Measurements from ENCODE around the gene MCF2L2. TPM values are rescaled to one million over a fixed set of nuclear protein-coding genes. Genes with fewer than 3 reads are reported as not detected.
"Not testable (repeated sequence)": the region's sequence is repeated elsewhere in the genome, so short reads cannot be mapped to it uniquely, and the experiment has no call there.

Gene MCF2L2
- polyA plus RNA-seq, 1 experiment = not detected

GRCh38 chr3:183443395-183444385, 15.3 kb upstream of the MCF2L2 start:
- DNase-seq (ENCODE audit: low read depth, low spot score) = no peak
- ChIA-PET CTCF (interaction anchor here (0.6 kb wide), 1 partner anchor 314 kb away, joined by 3 read pairs; no protein-coding TSS in a partner anchor), POLR2A (no interaction called here)
- Histone ChIP-seq H3K4me3 (ENCODE audit: low read depth, low read length) (no peak overlapping the region), H3K27ac (ENCODE audit: low read depth, low read length) (no peak overlapping the region), H3K27me3 (ENCODE audit: control insufficient read depth, insufficient read depth, low read length) (peaks cover 3% of the 10 kb centered on the region), H3K9me3 (ENCODE audit: control insufficient read depth, insufficient read depth, low read length) (peaks cover 2% of the 10 kb centered on the region)
- TF ChIP-seq CTCF (IDR thresholded peaks at IDR 0.05; ENCODE audit: low read depth, low read length) = no peak

GRCh38 chr3:183442994-183443393, 14.6 kb upstream of the MCF2L2 start:
- ChIA-PET POLR2A (no interaction called here), CTCF (interaction anchor here (0.6 kb wide), 1 partner anchor 315 kb away, joined by 3 read pairs; no protein-coding TSS in a partner anchor)
- Histone ChIP-seq H3K9me3 (ENCODE audit: control insufficient read depth, insufficient read depth, low read length) (peaks cover 2% of the 10 kb centered on the region), H3K27me3 (ENCODE audit: control insufficient read depth, insufficient read depth, low read length) (peaks cover 3% of the 10 kb centered on the region), H3K27ac (ENCODE audit: low read depth, low read length) (no peak overlapping the region), H3K4me3 (ENCODE audit: low read depth, low read length) (no peak overlapping the region)
- DNase-seq (ENCODE audit: low read depth, low spot score) = no peak
- no peak for TF ChIP-seq CTCF (IDR thresholded peaks at IDR 0.05; ENCODE audit: low read depth, low read length)

GRCh38 chr3:183440521-183440920, 12.1 kb upstream of the MCF2L2 start:
- peaks cover 14% of the 10 kb centered on the region for H3K27me3 ChIP-seq (ENCODE audit: control insufficient read depth, insufficient read depth, low read length)
- H3K27ac ChIP-seq (ENCODE audit: low read depth, low read length); H3K9me3 ChIP-seq (ENCODE audit: control insufficient read depth, insufficient read depth, low read length); DNase-seq (ENCODE audit: low read depth, low spot score); H3K4me3 ChIP-seq (ENCODE audit: low read depth, low read length): not testable (repeated sequence)
- ChIA-PET POLR2A (interaction anchor here (0.7 kb wide), 1 partner anchor 46 kb away, joined by 7 read pairs; no protein-coding TSS in a partner anchor), CTCF (interaction anchor here (0.5 to 1.1 kb wide), 2 partner anchors 256 to 317 kb away, joined by 3 read pairs; no protein-coding TSS in a partner anchor)

GRCh38 chr3:183439515-183439914, 11.1 kb upstream of the MCF2L2 start:
- Histone ChIP-seq H3K4me3 (ENCODE audit: low read depth, low read length) (no peak overlapping the region), H3K27ac (ENCODE audit: low read depth, low read length) (no peak overlapping the region), H3K27me3 (ENCODE audit: control insufficient read depth, insufficient read depth, low read length) (peaks cover 20% of the 10 kb centered on the region), H3K9me3 (ENCODE audit: control insufficient read depth, insufficient read depth, low read length) (peaks cover 2% of the 10 kb centered on the region; the same call in 1 of the 2 replicates)
- TF ChIP-seq CTCF (IDR thresholded peaks at IDR 0.05; ENCODE audit: low read depth, low read length) = no peak
- ChIA-PET POLR2A (no interaction called here), CTCF (interaction anchor here (1.1 kb wide), 1 partner anchor 255 kb away, joined by 3 read pairs; no protein-coding TSS in a partner anchor)
- DNase-seq (ENCODE audit: low read depth, low spot score) = no peak

GRCh38 chr3:183438735-183439134, 10.3 kb upstream of the MCF2L2 start:
- TF ChIP-seq CTCF (IDR thresholded peaks at IDR 0.05; ENCODE audit: low read depth, low read length) = no peak
- Histone ChIP-seq H3K9me3 (ENCODE audit: control insufficient read depth, insufficient read depth, low read length) (peaks cover 2% of the 10 kb centered on the region; the same call in 1 of the 2 replicates), H3K27ac (ENCODE audit: low read depth, low read length) (no peak overlapping the region), H3K27me3 (ENCODE audit: control insufficient read depth, insufficient read depth, low read length) (peaks cover 20% of the 10 kb centered on the region), H3K4me3 (ENCODE audit: low read depth, low read length) (no peak overlapping the region)
- ChIA-PET CTCF (no interaction called here), POLR2A (no interaction called here)
- no peak for DNase-seq (ENCODE audit: low read depth, low spot score)

Measured in AG04450 (cell line).